H1 (cell line): ENCODE measurements around the gene C1GALT1C1L. TPM values are rescaled to one million over a fixed set of nuclear protein-coding genes. Genes with fewer than 3 reads are reported as not detected.

Source experiments
- CREB1 ChIP-seq: IDR thresholded peaks from 2 replicates; pipeline ENCODE4 v1.6.1; 2012; ENCODE audit warnings: inconsistent platforms
- HDAC2 ChIP-seq, 2 experiments: fragments of 300-600 bp in 1 of 2; sonication (generic) in 1 of 2; IDR thresholded peaks; 2 replicates each; pipeline ENCODE4 v1.6.1; 2011 to 2012; ENCODE audit warnings: low read depth in 2 of 2, low read length in 2 of 2, mild to moderate bottlenecking in 2 of 2, moderate library complexity in 2 of 2, borderline replicate concordance in 1 of 2, inconsistent platforms in 1 of 2
- NANOG ChIP-seq: IDR thresholded peaks from 2 replicates; pipeline ENCODE4 v1.6.1; 2011; ENCODE audit warnings: low read length, low read depth, mild to moderate bottlenecking, inconsistent platforms; ENCODE audit not compliant: insufficient read depth, poor library complexity, severe bottlenecking
- RNF2 ChIP-seq: fragments of 200-900, 300-1000 bp; sonication (generic); IDR thresholded peaks from 2 replicates; pipeline ENCODE4 v1.7.1; 2016; ENCODE audit warnings: borderline replicate concordance, low read depth, mild to moderate bottlenecking, antibody characterized with exemption, low read length; ENCODE audit not compliant: poor library complexity, severe bottlenecking; ENCODE audit errors: missing control alignments
- ZNF274 ChIP-seq: IDR thresholded peaks from 2 replicates; pipeline ENCODE4 v1.7.0; 2012; ENCODE audit warnings: low read length, borderline replicate concordance; ENCODE audit errors: extremely low read depth
- polyA plus RNA-seq, 7 experiments: library from polyadenylated mRNA; depleted of rRNA in 3 of 7; stranded (reverse) in 5 of 7; unstranded in 2 of 7; fragments of >200 nt in 5 of 7; fragments of 200-250 nt in 2 of 7; gene quantifications; 1 replicate in 5 of 7; 2 replicates in 1 of 7; 4 replicates in 1 of 7; pipeline versions ENCODE4 v1.2.1 to v1.2.3, GENCODE V29; 2011 to 2013; ENCODE audit warnings: missing spikeins in 2 of 7, mixed read lengths in 2 of 7
- total RNA-seq: library from RNA; stranded (reverse); fragmentation: NEBNext Ultra II Directional; extraction: Animal tissue kit (Norgen Biotek cat#: 25700); gene quantifications from 2 replicates; pipeline ENCODE4 v1.2.1, GENCODE V29; 2021

Gene C1GALT1C1L
- total and polyA plus RNA-seq, 2 of the 8 experiments (the other 6 are each of a cell fraction or from before 2014, with no cell fraction given) = 0.12 TPM; not detected in 1

GRCh38 chr2:43643680-43644079 is 32.5 kb downstream of the C1GALT1C1L start (continued):
- TF ChIP-seq HDAC2 (IDR thresholded peaks at IDR 0.05; ENCODE audit: borderline replicate concordance in 1 of 2, low read depth in 2 of 2, low read length in 2 of 2) (no peak), CREB1 (no peak), ZNF274 (no peak), NANOG (no peak), RNF2 (no peak)
